Ectodermal cell (in vitro differentiated cells): ENCODE measurements around the gene RNPEP.

Source experiments
- H3K27ac ChIP-seq: 2 replicates; pipeline ENCODE4 v1.7.0; 2013; ENCODE audit warnings: mild to moderate bottlenecking, low read depth, low read length; ENCODE audit not compliant: insufficient read depth, poor library complexity, severe bottlenecking
- H3K27me3 ChIP-seq: 2 replicates; pipeline ENCODE4 v1.7.0; 2013; ENCODE audit warnings: mild to moderate bottlenecking, low read length; ENCODE audit not compliant: insufficient read depth, control insufficient read depth, poor library complexity, severe bottlenecking
- H3K36me3 ChIP-seq: one replicate; pipeline ENCODE4 v1.7.0; 2013; ENCODE audit warnings: low read length; ENCODE audit not compliant: control insufficient read depth, insufficient read depth
- H3K4me1 ChIP-seq: one replicate; pipeline ENCODE4 v1.7.0; 2013; ENCODE audit warnings: low read length; ENCODE audit not compliant: control insufficient read depth, insufficient read depth
- H3K4me3 ChIP-seq: 2 replicates; pipeline ENCODE4 v1.7.0; 2013; ENCODE audit warnings: low read depth, low read length, control low read depth; ENCODE audit not compliant: insufficient read depth
- H3K9me3 ChIP-seq: 2 replicates; pipeline ENCODE4 v1.7.0; 2013; ENCODE audit warnings: mild to moderate bottlenecking, low read length, moderate library complexity; ENCODE audit not compliant: control insufficient read depth
- WGBS, 2 experiments: methylation state at CpG; one replicate each; pipeline ENCODE4 v1.1.7; 2013; ENCODE audit warnings: missing lambda C conversion rate in 2 of 2; 5-methylcytosine and 5-hydroxymethylcytosine counted together

Gene RNPEP

DNA sequence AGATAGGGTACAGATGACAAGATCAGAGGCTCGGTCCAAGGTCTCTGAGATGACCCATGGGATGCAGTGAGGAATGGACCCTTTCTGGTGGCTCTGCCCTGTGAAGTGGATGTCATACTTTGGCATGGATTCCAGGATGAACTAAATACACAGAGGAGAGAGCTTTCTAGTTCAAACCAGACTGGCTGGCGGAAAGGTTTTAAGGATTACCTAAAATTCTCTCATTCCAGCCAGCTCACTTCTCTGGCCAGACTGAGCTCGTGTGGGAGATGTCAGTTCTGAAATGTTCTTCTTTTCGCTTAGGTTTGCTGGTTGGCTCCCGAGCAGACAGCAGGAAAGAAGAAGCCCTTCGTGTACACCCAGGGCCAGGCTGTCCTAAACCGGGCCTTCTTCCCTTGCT is 6.2 kb downstream of the RNPEP start:
- Histone ChIP-seq H3K4me3 (no peak overlapping the region), H3K27ac (no peak overlapping the region), H3K9me3 (no peaks in the 10 kb centered on the region), H3K27me3 (no peaks in the 10 kb centered on the region), H3K36me3 (peaks cover 20% of the 10 kb centered on the region), H3K4me1 (no peaks in the 10 kb centered on the region)
- 84 to 95% methylated on average over 6 to 7 of the region's 7 CpGs for WGBS, 2 experiments

- Histone ChIP-seq H3K27me3 (no peaks in the 10 kb centered on the region), H3K27ac (no peak overlapping the region), H3K4me3 (no peak overlapping the region), H3K9me3 (no peaks in the 10 kb centered on the region), H3K4me1 (no peaks in the 10 kb centered on the region), H3K36me3 (peaks cover 20% of the 10 kb centered on the region)
- WGBS, 2 experiments: 94 to 95% methylated on average over 10 of the region's 10 CpGs
Measured at GRCh38 chr1:201989354-201990128, 7.1 kb downstream of the RNPEP start.

DNA sequence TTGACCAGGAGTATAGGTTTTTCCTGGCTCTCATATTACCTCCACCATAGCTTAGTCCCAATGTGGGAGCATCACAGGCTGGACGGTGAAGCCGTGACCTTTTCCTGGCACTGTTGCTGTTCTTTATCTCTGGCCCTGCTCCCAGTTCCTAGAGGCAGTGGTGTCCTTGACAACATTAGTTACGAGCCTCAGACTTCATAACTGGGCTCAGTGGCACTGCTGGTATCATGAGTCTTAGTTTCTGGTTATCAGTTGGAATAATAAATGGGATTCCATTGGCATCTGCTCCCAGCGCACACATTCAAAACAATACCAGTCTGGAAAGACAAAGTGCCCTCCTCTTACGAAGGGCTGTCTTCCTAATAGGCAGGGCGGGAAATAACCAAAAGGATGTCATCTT is 8.0 kb downstream of the RNPEP start:
- Histone ChIP-seq H3K27me3 (no peaks in the 10 kb centered on the region), H3K4me3 (no peak overlapping the region), H3K4me1 (no peaks in the 10 kb centered on the region), H3K9me3 (no peaks in the 10 kb centered on the region), H3K36me3 (peaks cover 20% of the 10 kb centered on the region), H3K27ac (no peak overlapping the region)
- WGBS, 2 experiments: 80 to 83% methylated on average over 6 of the region's 6 CpGs

- Histone ChIP-seq H3K27me3 (no peaks in the 10 kb centered on the region), H3K9me3 (no peaks in the 10 kb centered on the region), H3K36me3 (peaks cover 31% of the 10 kb centered on the region), H3K27ac (no peak overlapping the region), H3K4me3 (no peak overlapping the region), H3K4me1 (no peaks in the 10 kb centered on the region)
- 78% methylated on average over 16 of the region's 16 CpGs for WGBS, 2 experiments
Measured at GRCh38 chr1:201999625-202000238, 17.3 kb downstream of the RNPEP start.

DNA sequence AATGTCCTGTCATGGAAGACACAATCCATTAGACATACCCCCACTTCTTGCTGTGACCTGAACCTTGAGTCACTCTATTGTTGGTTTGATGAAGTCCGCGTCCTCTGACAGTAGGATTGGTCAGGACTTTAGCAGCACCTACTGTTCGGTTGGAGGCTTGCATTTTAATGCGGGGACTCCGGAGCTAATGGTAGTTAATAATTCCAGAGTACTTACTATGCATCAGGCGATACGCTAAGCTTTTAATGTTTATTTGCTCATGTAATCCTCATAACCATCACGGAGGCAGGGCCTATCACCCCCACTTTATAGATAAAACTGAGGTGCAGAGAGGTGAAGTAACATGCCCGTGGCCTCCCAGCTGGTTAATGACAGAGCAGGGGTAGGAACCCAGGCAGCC is 20.1 kb downstream of the RNPEP start:
- Histone ChIP-seq H3K36me3 (peaks cover 21% of the 10 kb centered on the region), H3K4me3 (no peak overlapping the region), H3K9me3 (no peaks in the 10 kb centered on the region), H3K27ac (no peak overlapping the region), H3K27me3 (no peaks in the 10 kb centered on the region), H3K4me1 (no peaks in the 10 kb centered on the region)
- 83 to 87% methylated on average over 9 of the region's 9 CpGs for WGBS, 2 experiments

DNA sequence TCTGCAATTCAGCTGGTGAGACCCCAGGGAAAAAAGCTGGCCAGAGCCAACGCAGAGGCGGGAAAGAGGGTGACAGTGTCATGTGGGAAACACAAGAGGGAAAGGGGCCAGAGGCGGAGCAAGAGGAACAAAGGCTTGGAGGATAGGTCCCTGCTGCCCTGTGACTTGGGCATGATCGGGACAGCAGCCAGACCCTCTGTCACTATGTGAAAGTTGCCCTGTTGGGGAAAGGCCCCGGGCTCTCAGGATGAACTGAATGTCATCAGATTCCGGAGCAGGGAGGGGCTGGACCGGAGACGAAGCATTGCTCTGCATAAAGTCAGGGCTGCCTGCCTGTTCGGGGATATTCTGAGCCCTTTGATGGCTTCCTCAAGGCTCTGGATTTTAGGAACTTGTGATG is 22.3 kb downstream of the RNPEP start:
- 90 to 91% methylated on average over 9 of the region's 9 CpGs for WGBS, 2 experiments
- Histone ChIP-seq H3K4me1 (peaks cover under 1% of the 10 kb centered on the region), H3K36me3 (peaks cover 20% of the 10 kb centered on the region), H3K27ac (no peak overlapping the region), H3K4me3 (no peak overlapping the region), H3K9me3 (no peaks in the 10 kb centered on the region), H3K27me3 (no peaks in the 10 kb centered on the region)

GRCh38 chr1:202005958-202006357 is 23.5 kb downstream of the RNPEP start:
- 84 to 100% methylated on average over 2 of the region's 2 CpGs for WGBS, 2 experiments
- H3K27ac ChIP-seq: no peak overlapping the region
- peaks cover 15% of the 10 kb centered on the region for H3K36me3 ChIP-seq
- no peaks in the 10 kb centered on the region for H3K27me3 ChIP-seq
- H3K4me3 ChIP-seq: no peak overlapping the region
- peaks cover 10% of the 10 kb centered on the region for H3K4me1 ChIP-seq
- no peaks in the 10 kb centered on the region for H3K9me3 ChIP-seq

- Histone ChIP-seq H3K27ac (no peak overlapping the region), H3K9me3 (no peaks in the 10 kb centered on the region), H3K36me3 (peaks cover 9% of the 10 kb centered on the region), H3K4me3 (no peak overlapping the region), H3K27me3 (no peaks in the 10 kb centered on the region), H3K4me1 (peaks cover 17% of the 10 kb centered on the region)
- WGBS, 2 experiments: 77 to 79% methylated on average over 8 of the region's 8 CpGs
Measured at GRCh38 chr1:202007304-202007703, 24.9 kb downstream of the RNPEP start.

DNA sequence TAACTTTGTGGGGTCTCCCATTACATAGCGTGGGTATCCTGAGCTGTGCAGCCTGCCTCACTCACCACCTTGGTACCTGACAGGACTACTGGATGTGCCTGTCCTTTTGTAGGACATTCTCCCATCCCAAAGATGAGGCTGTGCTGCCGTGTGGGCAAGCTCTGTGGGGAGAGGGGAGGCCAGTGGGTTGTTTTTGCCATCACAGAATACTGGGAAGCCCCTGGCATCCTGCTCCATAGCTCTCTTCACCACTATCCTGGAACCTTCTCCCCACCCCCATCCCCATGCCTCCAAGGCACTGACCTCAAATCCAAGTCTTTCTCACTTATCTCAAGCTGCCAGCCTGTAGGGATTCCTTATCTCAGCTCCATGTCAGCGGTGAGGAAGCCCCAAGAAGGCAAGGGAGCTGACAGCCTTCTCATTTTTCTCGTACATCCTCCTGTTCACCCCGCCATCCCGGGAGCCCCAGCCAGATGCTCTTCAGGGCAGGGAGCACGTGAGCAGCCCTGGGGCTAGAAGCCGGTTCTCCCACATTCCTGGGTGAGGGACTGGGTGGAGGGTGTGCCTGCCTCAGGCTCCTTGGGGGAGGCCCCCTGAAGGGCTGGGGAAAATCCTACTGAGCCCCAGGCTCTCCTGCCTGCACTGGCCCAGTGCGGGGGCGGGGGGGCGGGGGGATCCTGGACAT is 25.5 kb downstream of the RNPEP start:
- Histone ChIP-seq H3K27ac (no peak overlapping the region), H3K9me3 (no peaks in the 10 kb centered on the region), H3K36me3 (peaks cover 9% of the 10 kb centered on the region), H3K27me3 (no peaks in the 10 kb centered on the region), H3K4me1 (peaks cover 17% of the 10 kb centered on the region), H3K4me3 (no peak overlapping the region)
- WGBS, 2 experiments: 54 to 69% methylated on average over 10 to 11 of the region's 11 CpGs
